Activated CD4-positive, alpha-beta memory T cell treated with anti-CD3 and anti-CD28 coated beads, Interleukin-2, amount 10 ng/mL, durations not matched to agents 7 days and 5 days (primary cell): Measurements from ENCODE around the gene GALK2. TPM values are rescaled to one million over a fixed set of nuclear protein-coding genes. Genes with fewer than 3 reads are reported as not detected.

Source experiments
- CTCF ChIA-PET: fragments of 350-600 bp; sonication (Branson Sonifier 250); formaldehyde crosslinking; loops from one replicate; lab custom pipeline; 2021; ENCODE audit warnings: antibody characterized with exemption, inconsistent platforms; lab: Charles Lee
- POLR2A ChIA-PET: fragments of 350-600 bp; sonication (Branson Sonifier 250); formaldehyde crosslinking; loops from one replicate; lab custom pipeline; 2021; ENCODE audit warnings: antibody characterized with exemption; lab: Charles Lee
- DNase-seq: peaks from one replicate; pipeline ENCODE4 v3.0.0-alpha.2; 2020
- H3K27ac Mint-ChIP-seq: one replicate; pipeline ENCODE4 v1.8.0; 2021; ENCODE audit warnings: mild to moderate bottlenecking, mixed read lengths
- H3K27me3 Mint-ChIP-seq: one replicate; pipeline ENCODE4 v1.8.0; 2021; ENCODE audit warnings: mixed read lengths
- H3K36me3 Mint-ChIP-seq: one replicate; pipeline ENCODE4 v1.8.0; 2021; ENCODE audit warnings: low read depth, mixed read lengths
- H3K4me1 Mint-ChIP-seq: one replicate; pipeline ENCODE4 v1.8.0; 2021; ENCODE audit warnings: mixed read lengths
- H3K4me3 Mint-ChIP-seq: one replicate; pipeline ENCODE4 v1.8.0; 2021; ENCODE audit warnings: mild to moderate bottlenecking, mixed read lengths
- H3K9me3 Mint-ChIP-seq: one replicate; pipeline ENCODE4 v1.8.0; 2021; ENCODE audit warnings: mixed read lengths
- total RNA-seq, 2 experiments: library from RNA; stranded (reverse); gene quantifications; one replicate each; pipeline ENCODE4 v1.2.3, GENCODE V29; 2021

The GALK2 gene
- total RNA-seq, 2 experiments from 2014 or later: 30.0 to 31.5 TPM

GRCh38 chr15:49278751-49279150 lies 108.7 kb downstream of the GALK2 start:
- Mint-ChIP-seq H3K36me3 (peaks cover 28% of the 10 kb centered on the region), H3K27me3 (no peaks in the 10 kb centered on the region), H3K27ac (no peak overlapping the region), H3K4me1 (no peaks in the 10 kb centered on the region), H3K4me3 (no peak overlapping the region), H3K9me3 (peaks cover 5% of the 10 kb centered on the region)
- POLR2A ChIA-PET: no interaction called here
- CTCF ChIA-PET: no interaction called here
- no peak for DNase-seq

- Mint-ChIP-seq H3K36me3 (peaks cover 37% of the 10 kb centered on the region), H3K27ac (no peak overlapping the region), H3K9me3 (peaks cover 5% of the 10 kb centered on the region), H3K4me3 (no peak overlapping the region), H3K27me3 (no peaks in the 10 kb centered on the region), H3K4me1 (no peaks in the 10 kb centered on the region)
- CTCF ChIA-PET: no interaction called here
- no peak for DNase-seq
- POLR2A ChIA-PET: no interaction called here
Measured at GRCh38 chr15:49279521-49280456, 109.7 kb downstream of the GALK2 start.

GRCh38 chr15:49282366-49282765 lies 112.3 kb downstream of the GALK2 start:
- peaks cover 3% of the 10 kb centered on the region for H3K9me3 Mint-ChIP-seq
- H3K27ac Mint-ChIP-seq: no peak overlapping the region
- ChIA-PET CTCF (no interaction called here), POLR2A (no interaction called here)
- no peak for DNase-seq
- peaks cover 11% of the 10 kb centered on the region for H3K4me1 Mint-ChIP-seq
- H3K36me3 Mint-ChIP-seq: peaks cover 52% of the 10 kb centered on the region
- H3K27me3 Mint-ChIP-seq: no peaks in the 10 kb centered on the region
- H3K4me3 Mint-ChIP-seq: no peak overlapping the region

GRCh38 chr15:49286649-49287404 lies 116.8 kb downstream of the GALK2 start:
- H3K27me3 Mint-ChIP-seq: no peaks in the 10 kb centered on the region

GRCh38 chr15:49287481-49287880 lies 117.4 kb downstream of the GALK2 start:
- Mint-ChIP-seq H3K27me3 (no peaks in the 10 kb centered on the region), H3K9me3 (no peaks in the 10 kb centered on the region), H3K4me1 (peaks cover 14% of the 10 kb centered on the region), H3K36me3 (peaks cover 80% of the 10 kb centered on the region), H3K27ac (no peak overlapping the region), H3K4me3 (no peak overlapping the region)
- CTCF ChIA-PET: no interaction called here
- POLR2A ChIA-PET: no interaction called here
- no peak for DNase-seq

More at GRCh38 chr15:49286649-49287404, 116.8 kb downstream of the GALK2 start:
- no peak overlapping the region for H3K4me3 Mint-ChIP-seq
- DNase-seq: no peak
- ChIA-PET POLR2A (no interaction called here), CTCF (no interaction called here)
- H3K27ac Mint-ChIP-seq: peak overlapping the region; percentile 46
- H3K9me3 Mint-ChIP-seq: no peaks in the 10 kb centered on the region
- peaks cover 78% of the 10 kb centered on the region for H3K36me3 Mint-ChIP-seq
- peaks cover 14% of the 10 kb centered on the region for H3K4me1 Mint-ChIP-seq

- ChIA-PET CTCF (no interaction called here), POLR2A (no interaction called here)
- Mint-ChIP-seq H3K4me3 (no peak overlapping the region), H3K27ac (no peak overlapping the region), H3K9me3 (no peaks in the 10 kb centered on the region), H3K36me3 (peaks cover 78% of the 10 kb centered on the region), H3K27me3 (no peaks in the 10 kb centered on the region), H3K4me1 (peaks cover 14% of the 10 kb centered on the region)
- no peak for DNase-seq
Measured at GRCh38 chr15:49288391-49288790, 118.3 kb downstream of the GALK2 start.

- H3K9me3 Mint-ChIP-seq: no peaks in the 10 kb centered on the region
- H3K36me3 Mint-ChIP-seq: peaks cover 74% of the 10 kb centered on the region
- DNase-seq: no peak
- no peaks in the 10 kb centered on the region for H3K27me3 Mint-ChIP-seq
- H3K27ac Mint-ChIP-seq: no peak overlapping the region
- ChIA-PET CTCF (no interaction called here), POLR2A (no interaction called here)
- no peak overlapping the region for H3K4me3 Mint-ChIP-seq
- H3K4me1 Mint-ChIP-seq: peaks cover 14% of the 10 kb centered on the region
Measured at GRCh38 chr15:49290191-49290590, 120.1 kb downstream of the GALK2 start.

GRCh38 chr15:49293941-49294340 lies 123.9 kb downstream of the GALK2 start:
- Mint-ChIP-seq H3K36me3 (peaks cover 73% of the 10 kb centered on the region), H3K27ac (no peak overlapping the region), H3K27me3 (no peaks in the 10 kb centered on the region), H3K4me1 (no peaks in the 10 kb centered on the region), H3K4me3 (no peak overlapping the region), H3K9me3 (no peaks in the 10 kb centered on the region)
- POLR2A ChIA-PET: no interaction called here
- CTCF ChIA-PET: no interaction called here
- no peak for DNase-seq

- H3K27me3 Mint-ChIP-seq: no peaks in the 10 kb centered on the region
- ChIA-PET POLR2A (no interaction called here), CTCF (no interaction called here)
- no peak overlapping the region for H3K27ac Mint-ChIP-seq
- no peak overlapping the region for H3K4me3 Mint-ChIP-seq
- peaks cover 3% of the 10 kb centered on the region for H3K9me3 Mint-ChIP-seq
- DNase-seq: no peak
- H3K36me3 Mint-ChIP-seq: peaks cover 75% of the 10 kb centered on the region
- peaks cover 4% of the 10 kb centered on the region for H3K4me1 Mint-ChIP-seq
Measured at GRCh38 chr15:49296258-49296657, 126.2 kb downstream of the GALK2 start.

- CTCF ChIA-PET: no interaction called here
- Mint-ChIP-seq H3K27ac (no peak overlapping the region), H3K4me1 (peaks cover 4% of the 10 kb centered on the region), H3K4me3 (no peak overlapping the region), H3K27me3 (no peaks in the 10 kb centered on the region), H3K36me3 (peaks cover 69% of the 10 kb centered on the region), H3K9me3 (peaks cover 3% of the 10 kb centered on the region)
- no peak for DNase-seq
- POLR2A ChIA-PET: no interaction called here
Measured at GRCh38 chr15:49297584-49297983, 127.5 kb downstream of the GALK2 start.

GRCh38 chr15:49300856-49301255 lies 130.8 kb downstream of the GALK2 start:
- POLR2A ChIA-PET: no interaction called here
- Mint-ChIP-seq H3K4me1 (peaks cover 4% of the 10 kb centered on the region), H3K27ac (no peak overlapping the region), H3K27me3 (no peaks in the 10 kb centered on the region), H3K4me3 (no peak overlapping the region), H3K36me3 (peaks cover 68% of the 10 kb centered on the region), H3K9me3 (peaks cover 3% of the 10 kb centered on the region)
- DNase-seq: no peak
- CTCF ChIA-PET: no interaction called here

- DNase-seq: no peak
- Mint-ChIP-seq H3K27me3 (no peaks in the 10 kb centered on the region), H3K27ac (no peak overlapping the region), H3K4me3 (no peak overlapping the region), H3K9me3 (peaks cover 3% of the 10 kb centered on the region), H3K36me3 (peaks cover 64% of the 10 kb centered on the region), H3K4me1 (peaks cover 4% of the 10 kb centered on the region)
- CTCF ChIA-PET: no interaction called here
- POLR2A ChIA-PET: no interaction called here
Measured at GRCh38 chr15:49301562-49301961, 131.5 kb downstream of the GALK2 start.

GRCh38 chr15:49303003-49303402 lies 133.0 kb downstream of the GALK2 start:
- H3K4me3 Mint-ChIP-seq: no peak overlapping the region
- no peak overlapping the region for H3K27ac Mint-ChIP-seq
- POLR2A ChIA-PET: no interaction called here
- CTCF ChIA-PET: no interaction called here
- H3K36me3 Mint-ChIP-seq: peaks cover 58% of the 10 kb centered on the region
- no peaks in the 10 kb centered on the region for H3K27me3 Mint-ChIP-seq
- DNase-seq: no peak
- H3K9me3 Mint-ChIP-seq: peaks cover 3% of the 10 kb centered on the region
- H3K4me1 Mint-ChIP-seq: peaks cover 4% of the 10 kb centered on the region
